GM12891 (cell line): ENCODE measurements around the gene TNRC6A.

ENCODE experiments used
- PAX5 ChIP-seq: IDR thresholded peaks from 2 replicates; pipeline ENCODE4 v1.6.1; 2011; ENCODE audit warnings: low read length, moderate library complexity, mild to moderate bottlenecking; ENCODE audit not compliant: insufficient read depth, severe bottlenecking
- POLR2A ChIP-seq: IDR thresholded peaks from 2 replicates; pipeline ENCODE4 v1.6.1; 2011; ENCODE audit warnings: low read depth, low read length, control low read depth
- POLR2AphosphoS5 ChIP-seq: IDR thresholded peaks from 2 replicates; pipeline ENCODE4 v1.6.1; 2011; ENCODE audit warnings: low read depth, low read length, control low read depth
- POU2F2 ChIP-seq: IDR thresholded peaks from 2 replicates; pipeline ENCODE4 v1.6.1; 2011; ENCODE audit warnings: low read depth, mild to moderate bottlenecking, control low read depth, low read length, moderate library complexity
- SPI1 ChIP-seq: IDR thresholded peaks from 2 replicates; pipeline ENCODE4 v1.6.1; 2011; ENCODE audit warnings: low read depth, low read length, control low read depth
- TAF1 ChIP-seq: IDR thresholded peaks from 2 replicates; pipeline ENCODE4 v1.6.1; 2011; ENCODE audit warnings: low read depth, low read length, control low read depth

DNA sequence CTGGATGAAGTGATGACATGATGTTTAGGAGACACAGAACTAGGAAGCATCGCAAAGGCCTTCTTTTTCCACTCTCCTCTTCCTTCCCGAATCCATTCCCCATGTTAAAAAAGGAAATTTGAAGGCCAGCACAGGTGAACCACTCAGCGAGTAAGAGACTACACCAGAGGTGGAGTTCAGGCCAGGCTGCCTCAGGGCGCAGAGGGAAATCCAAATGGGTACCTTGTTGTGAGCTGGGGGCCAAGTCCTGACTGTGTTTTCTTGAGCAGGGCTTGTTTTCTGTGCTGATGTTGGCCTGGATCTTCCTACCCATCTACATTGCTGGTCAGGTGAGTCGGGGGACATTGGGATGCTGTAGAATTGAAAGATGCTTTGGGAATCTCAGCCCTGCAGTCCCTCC lies 142.4 kb downstream of the TNRC6A start:
- TF ChIP-seq POLR2AphosphoS5, result no peak
- TF ChIP-seq POLR2A, result no peak
- no peak for TF ChIP-seq TAF1
- no peak for TF ChIP-seq SPI1
- no peak for TF ChIP-seq POU2F2
- no peak for TF ChIP-seq PAX5
